NCI-H1694 treated with DMSO at 0.1 percent for 48 hours (cell line): ENCODE measurements around the gene FAM135A.
"Not testable (repeated sequence)": the region's sequence is repeated elsewhere in the genome, so short reads cannot be mapped to it uniquely, and the experiment has no call there.

ENCODE experiments used
- DNase-seq: peaks from one replicate; lab custom pipeline; 2025; lab: John Stamatoyannopoulos, UW

The FAM135A gene

DNA sequence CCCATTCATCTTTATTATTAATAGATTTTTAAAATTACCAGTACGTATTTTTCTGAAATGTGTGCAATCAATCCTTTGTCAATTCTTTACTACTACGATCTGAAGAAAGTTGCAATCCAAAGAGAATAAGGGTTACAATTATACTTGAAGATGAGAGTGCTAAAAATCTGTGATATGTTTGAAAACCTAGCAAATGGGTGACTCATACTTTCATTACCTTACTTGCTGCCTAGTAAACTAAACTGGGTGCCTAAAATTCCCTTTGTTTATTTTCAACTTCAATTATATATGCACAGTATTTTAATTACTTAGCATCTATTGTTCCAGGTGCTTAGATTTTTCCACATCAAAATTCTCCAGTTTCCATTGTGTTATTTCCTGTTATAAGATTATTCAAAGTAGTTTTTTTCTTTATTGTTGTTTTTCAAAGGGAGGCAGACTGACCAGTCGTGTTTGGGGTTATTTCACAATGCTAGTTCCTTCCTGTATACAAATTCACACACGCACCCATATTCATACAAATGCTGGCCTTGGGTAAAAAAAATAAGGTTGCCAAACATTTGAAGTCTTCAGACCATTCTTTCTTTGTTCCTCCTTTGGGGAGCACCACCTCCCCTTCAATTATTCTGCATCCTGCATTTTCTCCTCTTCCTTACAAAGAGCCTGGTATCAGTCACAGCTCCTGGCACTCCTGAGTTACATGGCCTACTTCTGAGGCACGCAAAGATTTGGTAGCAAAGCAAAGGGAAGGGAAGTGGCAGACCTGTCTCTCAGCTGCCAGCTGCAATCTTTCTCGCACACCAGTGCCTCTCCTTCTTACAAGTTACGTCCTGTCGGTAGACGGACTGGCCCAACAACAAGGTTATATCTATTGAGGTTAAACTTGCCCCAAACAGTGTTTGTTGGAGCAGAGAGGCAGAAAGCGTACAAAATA, 16.2 kb upstream of the FAM135A start:
- DNase-seq = no peak

DNA sequence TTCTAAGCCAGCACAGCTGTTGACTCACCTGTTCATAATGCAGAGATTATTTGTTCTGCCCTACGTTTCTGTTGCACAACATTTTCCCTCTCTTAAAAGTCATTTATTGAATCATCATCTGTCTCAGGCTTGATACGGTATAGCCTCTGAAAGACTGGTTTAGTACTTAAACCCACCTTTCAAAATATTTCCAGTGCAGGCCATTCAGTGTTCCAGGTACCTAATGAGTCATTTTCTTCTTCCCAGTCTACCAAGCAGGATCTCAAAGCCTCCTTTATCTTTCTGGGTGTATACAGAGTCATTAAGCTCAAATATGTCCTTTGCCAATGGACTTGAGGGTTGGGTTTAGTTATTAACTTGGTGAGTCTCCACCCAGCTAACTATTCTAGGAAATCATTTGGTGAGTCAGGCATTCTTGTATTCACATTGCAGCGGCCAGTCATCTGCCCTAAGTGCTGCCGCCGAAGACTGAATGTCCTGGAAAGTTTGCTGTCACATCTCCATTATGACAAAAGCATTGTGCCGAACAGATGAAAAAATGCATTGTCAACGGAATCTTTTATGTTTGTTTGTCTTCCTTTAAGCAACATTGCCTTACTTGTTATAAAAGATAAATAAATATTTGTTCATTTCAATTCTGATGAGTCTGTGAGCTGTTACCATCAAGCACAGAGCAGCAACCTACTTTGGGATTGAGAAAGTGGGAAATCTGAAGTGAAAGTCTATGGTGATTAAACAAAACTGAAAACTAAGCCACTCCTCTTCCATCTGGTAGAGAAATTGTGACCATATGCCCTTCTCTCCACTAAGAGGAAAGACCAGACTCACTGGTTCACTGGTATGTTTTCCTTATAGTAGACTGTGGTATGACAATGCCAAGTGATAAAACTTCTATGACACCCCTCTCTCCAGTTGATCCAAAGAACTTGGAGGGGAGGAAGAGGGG, 14.3 kb upstream of the FAM135A start:
- DNase-seq = peak; percentile 5

- no peak for DNase-seq
These were observed 8.7 kb upstream of the FAM135A start for GRCh38 chr6:70404658-70405057.

GRCh38 chr6:70409216-70409615, 4.1 kb upstream of the FAM135A start:
- DNase-seq = no peak

DNA sequence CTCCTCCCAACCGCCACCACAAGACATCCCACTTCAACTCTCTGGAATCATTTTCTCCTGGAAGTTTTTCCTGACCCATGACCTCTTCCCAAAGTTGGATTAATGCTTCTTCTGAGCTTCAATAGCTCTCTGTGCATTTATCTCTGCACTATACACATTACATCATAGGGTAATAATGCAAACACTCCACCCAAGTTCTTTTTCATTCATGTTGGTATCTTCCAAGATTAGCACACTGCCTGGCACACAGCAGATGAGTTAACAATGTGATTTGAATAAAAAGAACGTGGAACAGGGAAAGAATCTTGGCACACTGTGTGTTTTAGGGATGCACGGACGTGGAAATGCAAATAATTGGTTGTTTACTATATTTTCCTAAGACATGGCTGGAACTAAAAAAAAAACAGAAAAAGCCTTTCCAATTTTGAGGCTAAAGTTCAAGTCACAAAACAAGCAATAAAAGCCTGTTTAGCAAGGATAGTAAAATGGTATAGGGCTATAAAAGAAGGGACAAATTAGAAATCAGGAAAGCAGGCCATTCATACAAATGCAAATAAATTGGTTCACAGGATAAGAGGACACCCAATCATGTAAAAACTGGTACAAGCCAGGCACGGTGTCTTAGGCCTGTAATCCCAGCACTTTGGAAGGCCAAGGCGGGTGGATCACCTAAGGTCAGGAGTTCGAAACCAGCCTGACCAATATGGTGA, 1.6 kb upstream of the FAM135A start:
- DNase-seq = no peak

DNA sequence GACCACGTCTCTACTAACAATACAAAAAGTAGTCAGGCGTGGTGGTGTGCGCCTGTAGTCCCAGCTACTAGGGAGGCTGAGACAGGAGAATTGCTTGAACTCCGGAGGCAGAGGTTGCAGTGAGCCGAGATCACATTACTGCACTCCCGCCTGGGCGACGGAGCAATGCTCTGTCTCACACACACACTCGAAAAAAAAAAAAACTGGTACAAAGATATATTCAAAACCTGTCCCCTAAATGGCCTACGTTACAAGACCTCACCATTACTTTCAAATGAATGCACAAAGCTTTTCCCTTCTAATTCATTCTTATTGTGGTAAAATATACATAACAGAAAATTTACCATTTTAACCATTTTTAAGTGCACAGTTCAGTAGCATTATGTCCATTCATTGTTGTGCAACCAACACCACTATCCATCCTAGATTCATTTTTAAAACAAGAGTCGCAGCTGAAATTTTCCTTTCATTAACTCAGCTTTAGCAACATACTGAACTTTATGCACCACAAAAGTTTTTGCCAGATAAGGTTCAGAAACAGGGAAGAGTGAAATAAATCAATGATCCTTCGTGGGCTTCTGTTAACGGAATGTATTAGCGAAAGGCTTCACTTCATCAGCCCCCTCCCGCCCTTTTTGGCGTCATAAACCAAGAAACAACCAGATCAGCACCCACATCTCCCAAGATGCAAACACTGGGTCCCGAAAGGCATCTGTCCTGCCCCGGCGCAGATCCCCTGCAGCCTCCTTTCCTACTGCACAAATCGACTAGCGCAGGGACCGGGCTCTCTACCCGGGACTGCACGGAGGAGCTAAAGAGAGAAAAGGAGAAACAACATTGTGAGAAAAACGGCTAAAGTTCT, 825 bp upstream of the FAM135A start:
- DNase-seq = no peak

GRCh38 chr6:70413992-70414494, 735 bp downstream of the FAM135A start:
- peak; percentile 58 for DNase-seq

DNA sequence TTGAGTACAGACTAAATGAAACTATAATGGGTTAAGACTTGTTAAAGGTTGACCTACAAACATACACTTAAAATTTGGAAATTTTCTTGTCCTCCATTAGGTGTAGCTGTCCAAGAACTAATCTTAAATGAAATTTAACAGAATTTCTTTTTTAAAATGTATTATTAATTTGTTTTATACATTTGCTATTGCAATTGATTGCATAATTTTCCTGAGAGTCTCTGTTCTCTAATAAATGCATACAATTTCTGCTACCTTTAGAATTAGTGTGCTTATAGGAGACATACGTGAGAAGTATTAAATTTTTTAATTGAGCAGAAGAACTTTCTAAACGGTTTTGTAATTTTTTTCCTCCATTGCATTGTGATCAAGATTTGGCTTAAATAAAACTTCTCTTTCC, 1.5 kb downstream of the FAM135A start:
- no peak for DNase-seq

- no peak for DNase-seq
These were observed 1.9 kb downstream of the FAM135A start for GRCh38 chr6:70415247-70415646.

DNA sequence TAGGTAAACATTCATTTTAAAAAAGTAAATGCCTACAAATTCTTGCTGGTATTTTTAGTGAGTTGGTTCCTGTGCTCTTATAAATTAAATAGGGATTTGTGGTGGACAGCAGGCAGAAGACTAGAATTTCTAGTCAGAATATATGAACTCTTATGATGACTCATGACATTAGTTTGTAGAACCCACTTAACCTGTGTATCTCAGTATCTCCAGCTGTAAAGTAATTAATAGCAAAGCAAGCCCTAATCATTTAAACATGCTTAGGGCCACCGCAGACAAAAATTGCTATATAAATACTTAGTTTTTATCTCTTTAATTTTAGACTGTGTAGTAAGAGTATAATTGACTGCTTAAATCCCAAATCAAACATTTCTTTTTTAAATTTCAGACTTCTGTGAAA, 2.4 kb downstream of the FAM135A start:
- no peak for DNase-seq

DNA sequence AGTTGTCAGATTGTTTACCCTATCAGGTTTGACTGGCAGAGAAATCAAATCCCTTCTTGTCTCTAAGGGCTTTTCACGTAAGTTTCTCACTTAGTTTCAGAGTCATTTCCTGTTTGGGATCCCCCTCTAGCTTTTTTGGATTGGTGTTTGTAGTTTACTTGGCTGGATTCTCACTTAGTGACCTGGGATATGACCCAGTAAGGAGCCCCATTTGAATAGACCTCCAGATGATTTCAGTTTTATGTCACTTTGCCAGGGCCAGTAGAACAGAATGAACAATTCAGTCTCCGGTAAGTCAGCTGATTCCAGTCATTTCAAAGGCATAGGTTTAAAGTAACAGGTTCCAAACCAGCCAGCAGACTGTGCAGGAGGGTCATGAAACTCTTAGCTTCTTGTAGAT, 8.2 kb downstream of the FAM135A start:
- DNase-seq = no peak

- DNase-seq = no peak
These were observed 10.2 kb downstream of the FAM135A start for GRCh38 chr6:70423189-70424134.

- no peak for DNase-seq
These were observed 11.0 kb downstream of the FAM135A start for GRCh38 chr6:70424291-70424690.

DNA sequence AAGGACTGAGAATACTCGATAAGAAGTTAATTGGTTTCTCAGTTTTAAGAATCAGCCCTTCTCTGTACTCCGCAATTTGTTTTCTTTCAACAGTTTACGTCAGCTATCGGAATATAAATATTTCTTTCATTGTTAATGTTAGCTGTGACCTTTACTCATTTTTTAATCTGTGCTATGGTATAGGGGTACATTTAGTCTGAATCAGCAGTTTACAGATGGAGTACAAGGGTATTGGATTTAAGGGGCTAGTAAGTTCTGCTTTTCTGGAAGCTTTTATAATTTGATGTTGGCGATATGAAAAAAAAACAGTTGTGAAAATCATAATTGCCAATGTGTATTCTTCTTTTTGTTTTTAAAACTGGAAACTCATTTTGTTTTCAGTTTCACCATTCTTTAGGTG, 23.0 kb downstream of the FAM135A start:
- no peak for DNase-seq

DNA sequence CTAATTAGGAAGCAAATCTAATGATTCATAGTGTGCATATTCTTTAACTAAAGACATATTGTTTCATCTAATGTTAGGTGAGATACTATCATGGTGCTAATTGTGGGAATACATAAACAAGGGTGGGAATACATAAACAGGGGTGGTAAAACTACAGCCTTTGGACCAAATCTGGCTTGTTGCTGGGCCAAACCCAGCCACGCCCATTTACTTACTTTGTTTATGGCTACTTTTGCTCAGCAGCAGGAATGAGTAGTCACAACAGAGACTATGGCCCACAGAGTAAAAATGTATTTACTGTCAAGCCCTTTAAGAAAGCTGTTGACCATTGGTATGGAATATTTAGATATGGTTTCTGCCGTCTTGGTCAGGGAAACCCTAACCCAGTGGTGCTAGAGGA, 31.7 kb downstream of the FAM135A start:
- DNase-seq = no peak

- DNase-seq = not testable (repeated sequence)
These were observed 34.2 kb downstream of the FAM135A start for GRCh38 chr6:70447343-70448070.

GRCh38 chr6:70453899-70454298, 40.6 kb downstream of the FAM135A start:
- DNase-seq = not testable (repeated sequence)

DNA sequence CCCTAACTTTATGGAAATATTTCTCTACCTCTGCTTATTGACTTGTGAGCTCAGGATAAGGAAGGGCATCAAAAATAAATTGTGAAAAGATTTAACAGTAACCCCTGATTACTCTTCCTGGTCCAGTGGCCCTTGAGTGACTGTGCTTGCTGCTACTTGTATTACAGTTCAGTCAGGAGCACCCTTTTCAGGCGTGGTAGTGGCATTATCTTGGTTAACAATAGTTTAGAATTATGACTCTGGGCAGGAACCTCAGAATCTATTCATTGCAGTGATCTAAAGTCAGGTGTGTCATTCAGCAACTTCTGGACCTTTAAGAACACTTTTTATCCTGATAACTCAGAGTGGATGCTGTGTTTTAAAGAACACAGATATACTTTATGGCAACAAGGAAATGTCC, 43.4 kb downstream of the FAM135A start:
- DNase-seq = no peak

GRCh38 chr6:70459235-70459634, 45.9 kb downstream of the FAM135A start:
- no peak for DNase-seq
